Erythroblast (primary cell): ENCODE measurements around the gene SERPINA5.

ENCODE experiments used
- DNase-seq, 2 experiments: peaks; one replicate each; lab custom pipeline; 2025; lab: John Stamatoyannopoulos, UW
- GATA1 ChIP-seq: IDR thresholded peaks from 2 replicates; pipeline ENCODE4 v1.6.1; 2011; ENCODE audit warnings: low read depth, mild to moderate bottlenecking, control low read depth, low read length, moderate library complexity
- POLR2A ChIP-seq: IDR thresholded peaks from 2 replicates; pipeline ENCODE4 v1.6.1; 2011; ENCODE audit warnings: mild to moderate bottlenecking, low read length

Gene SERPINA5

DNA sequence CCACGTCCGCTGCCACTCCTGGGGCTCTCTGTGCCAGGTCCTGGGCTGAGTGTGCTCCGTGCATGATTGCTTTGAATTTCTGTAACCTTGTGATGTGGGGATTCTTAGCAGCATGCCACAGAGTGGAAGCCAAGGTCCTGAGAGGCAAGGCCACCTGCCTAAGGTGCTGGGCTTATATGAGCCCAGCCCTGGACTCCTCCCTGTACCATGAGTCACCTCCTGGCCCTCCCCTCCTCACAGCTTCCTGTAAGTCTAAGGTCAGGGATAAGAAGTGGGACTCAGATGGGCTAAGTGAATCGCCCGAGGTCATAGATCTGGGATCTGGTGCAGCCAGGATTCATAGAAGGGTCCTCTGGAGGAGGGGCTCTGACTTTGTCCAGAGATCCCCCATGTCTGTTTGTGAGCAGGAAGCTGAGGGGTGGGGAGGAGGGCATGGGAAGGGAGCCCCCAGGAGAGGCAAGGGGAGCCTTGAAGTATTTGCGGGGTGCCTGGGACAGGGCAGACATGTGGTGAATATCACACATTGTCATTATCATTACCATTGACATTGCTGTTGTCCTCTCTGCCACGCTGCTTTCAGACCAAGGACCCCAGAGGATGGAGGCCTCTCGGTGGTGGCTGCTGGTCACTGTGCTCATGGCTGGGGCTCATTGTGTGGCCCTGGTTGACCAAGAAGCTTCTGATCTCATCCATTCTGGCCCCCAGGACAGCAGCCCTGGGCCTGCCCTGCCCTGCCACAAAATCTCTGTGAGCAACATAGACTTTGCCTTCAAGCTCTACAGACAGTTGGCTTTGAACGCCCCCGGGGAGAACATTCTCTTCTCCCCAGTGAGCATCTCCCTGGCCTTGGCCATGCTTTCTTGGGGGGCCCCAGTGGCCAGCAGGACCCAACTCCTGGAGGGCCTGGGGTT, 59.8 kb downstream of the SERPINA5 start:
- no peak for DNase-seq
- TF ChIP-seq GATA1 (no peak), POLR2A (no peak)

DNA sequence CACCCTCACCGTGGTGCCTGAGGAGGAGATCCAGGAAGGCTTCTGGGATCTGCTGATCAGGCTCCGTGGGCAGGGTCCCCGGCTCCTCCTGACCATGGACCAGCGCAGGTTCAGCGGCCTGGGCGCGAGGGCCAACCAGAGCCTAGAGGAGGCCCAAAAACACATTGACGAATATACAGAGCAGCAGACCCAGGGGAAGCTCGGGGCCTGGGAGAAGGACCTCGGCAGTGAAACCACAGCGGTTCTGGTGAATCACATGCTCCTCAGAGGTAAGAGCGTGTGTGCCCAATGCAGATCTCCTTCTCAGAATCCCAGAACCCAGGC, 60.4 kb downstream of the SERPINA5 start:
- no peak for TF ChIP-seq POLR2A
- TF ChIP-seq GATA1: no peak
- no peak for DNase-seq
